LNCaP clone FGC (cell line): ENCODE data around the gene SRGAP2B.
"Not testable (repeated sequence)": the region's sequence is repeated elsewhere in the genome, so short reads cannot be mapped to it uniquely, and the experiment has no call there.

Source experiments
- DNase-seq: peaks from one replicate; pipeline ENCODE4 v3.0.0-alpha.2; 2011; ENCODE audit warnings: low read depth
- H3K4me3 ChIP-seq: 2 replicates; pipeline ENCODE4 v1.5.1; 2011; ENCODE audit warnings: mild to moderate bottlenecking, low read depth, low read length, control low read depth

The SRGAP2B gene

GRCh38 chr1:145094655-145095211 is 395 bp downstream of the SRGAP2B start:
- not testable (repeated sequence) for DNase-seq
- H3K4me3 ChIP-seq, result peak overlapping the region; percentile 43

DNA sequence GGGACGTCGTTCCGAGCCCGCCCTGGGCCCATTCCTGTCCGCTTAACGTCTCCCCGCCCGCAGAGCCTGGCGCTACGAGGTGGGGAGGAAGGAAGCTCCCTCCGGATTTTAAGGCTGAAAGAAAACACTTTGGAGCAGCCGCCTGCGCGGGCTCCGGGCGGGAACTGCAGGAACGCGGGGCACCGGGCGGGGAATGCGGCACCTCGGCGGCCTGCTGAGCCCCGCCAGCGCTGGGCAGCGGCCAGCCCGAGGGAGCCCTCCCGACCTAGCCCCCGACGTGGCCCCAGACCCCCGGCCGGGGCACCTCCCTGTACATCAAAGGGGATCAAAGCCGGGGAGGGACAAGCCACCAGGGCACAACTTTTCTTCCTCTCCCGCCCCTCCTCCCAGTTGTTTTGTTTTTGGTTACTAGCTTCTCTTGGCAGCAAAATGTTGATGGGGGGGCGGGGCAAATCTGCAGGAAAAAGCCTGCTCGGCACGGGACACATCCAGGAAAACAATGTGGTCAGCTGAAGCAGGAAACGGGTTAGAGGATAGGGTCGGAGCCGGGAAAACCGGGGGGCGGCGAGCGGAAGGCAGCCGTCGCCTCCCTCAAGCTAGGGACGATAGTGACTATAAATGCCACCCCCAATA is 1.5 kb downstream of the SRGAP2B start:
- not testable (repeated sequence) for DNase-seq

DNA sequence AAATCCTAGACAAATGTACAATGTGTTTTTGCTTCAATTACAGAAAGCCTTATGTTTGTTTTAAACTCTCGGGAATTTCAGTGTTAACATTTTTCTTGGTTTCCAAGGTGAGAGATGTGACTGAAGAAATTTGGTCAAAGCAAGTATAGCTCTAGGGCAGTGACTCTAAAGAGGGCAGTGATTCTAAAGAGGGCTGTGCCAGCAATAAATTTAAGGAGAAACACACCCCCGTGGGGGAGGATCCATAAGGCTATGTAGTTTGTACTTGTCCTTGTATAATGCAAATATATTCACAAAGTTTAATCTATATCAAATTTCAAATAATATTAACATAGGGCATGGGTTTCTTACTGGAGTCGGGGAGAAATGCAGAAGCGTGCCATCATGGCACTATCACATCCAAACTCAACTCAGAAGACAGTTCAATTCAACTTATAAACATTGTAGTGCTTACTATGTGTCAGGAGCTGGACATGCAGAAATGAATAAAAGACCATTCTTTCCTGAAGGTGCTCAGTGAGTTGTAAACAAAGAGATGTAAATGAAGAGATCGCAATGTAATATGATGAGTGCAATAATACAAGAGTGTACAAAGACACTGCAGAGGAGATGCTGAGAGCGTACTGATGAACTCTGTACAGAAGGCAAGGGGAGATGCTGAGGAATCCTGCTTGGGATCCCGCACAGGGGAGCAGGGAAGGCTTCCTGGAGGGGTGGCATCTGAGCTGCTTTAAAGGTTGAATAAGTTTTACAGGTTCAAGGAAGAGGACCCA is 12.5 kb downstream of the SRGAP2B start:
- DNase-seq, H3K4me3 ChIP-seq: not testable (repeated sequence)

More for the DNA sequence above, 1.5 kb downstream of the SRGAP2B start:
- H3K4me3 ChIP-seq, result peak overlapping the region; percentile 45

GRCh38 chr1:145080193-145080592 is 14.9 kb downstream of the SRGAP2B start:
- H3K4me3 ChIP-seq, DNase-seq: not testable (repeated sequence)

DNA sequence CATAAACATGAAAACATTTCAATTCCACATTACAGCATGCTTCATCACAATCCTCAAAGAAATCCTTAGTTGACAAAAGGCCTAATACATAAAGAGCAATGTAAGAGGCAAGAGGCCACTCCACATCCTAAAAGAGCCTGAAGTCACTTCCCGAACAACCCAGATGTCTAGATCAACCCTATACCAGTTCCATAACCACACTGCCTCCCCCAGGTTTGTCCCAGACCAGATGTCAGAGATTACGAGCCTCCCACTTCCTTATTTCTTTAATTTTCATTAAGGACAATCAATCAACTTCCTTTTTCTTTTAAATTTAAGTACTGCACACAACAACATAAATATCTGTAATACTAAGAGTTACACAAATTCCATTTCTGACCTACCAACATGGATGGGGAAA is 15.4 kb downstream of the SRGAP2B start:
- DNase-seq, H3K4me3 ChIP-seq: not testable (repeated sequence)

DNA sequence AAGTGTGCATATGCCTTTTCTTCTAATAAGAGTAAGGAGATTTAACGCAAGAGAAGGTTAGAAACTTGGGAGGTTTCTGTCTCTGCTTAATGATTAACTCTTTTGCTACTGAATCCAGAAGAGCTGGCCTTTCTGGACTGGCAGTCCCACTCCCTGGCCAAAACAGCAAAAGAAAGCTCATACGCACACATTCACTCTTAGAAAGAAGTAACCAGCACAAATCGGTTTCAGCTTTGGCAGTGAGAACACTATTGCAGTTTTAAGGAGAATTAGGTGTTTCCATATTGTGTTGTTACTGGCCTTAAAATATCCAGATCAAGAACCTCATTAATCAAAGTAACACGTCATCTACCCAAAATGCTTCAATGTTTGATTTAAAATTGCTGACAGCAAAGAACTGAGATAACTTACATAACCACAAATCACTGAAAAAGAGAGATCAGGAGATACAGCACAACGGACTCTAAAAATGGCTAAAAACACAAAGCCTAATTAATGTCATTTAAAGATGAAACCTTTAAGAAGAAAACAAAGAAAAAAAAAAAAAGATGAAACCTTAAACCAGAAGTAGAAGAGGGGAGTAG is 16.2 kb downstream of the SRGAP2B start:
- not testable (repeated sequence) for DNase-seq, H3K4me3 ChIP-seq

DNA sequence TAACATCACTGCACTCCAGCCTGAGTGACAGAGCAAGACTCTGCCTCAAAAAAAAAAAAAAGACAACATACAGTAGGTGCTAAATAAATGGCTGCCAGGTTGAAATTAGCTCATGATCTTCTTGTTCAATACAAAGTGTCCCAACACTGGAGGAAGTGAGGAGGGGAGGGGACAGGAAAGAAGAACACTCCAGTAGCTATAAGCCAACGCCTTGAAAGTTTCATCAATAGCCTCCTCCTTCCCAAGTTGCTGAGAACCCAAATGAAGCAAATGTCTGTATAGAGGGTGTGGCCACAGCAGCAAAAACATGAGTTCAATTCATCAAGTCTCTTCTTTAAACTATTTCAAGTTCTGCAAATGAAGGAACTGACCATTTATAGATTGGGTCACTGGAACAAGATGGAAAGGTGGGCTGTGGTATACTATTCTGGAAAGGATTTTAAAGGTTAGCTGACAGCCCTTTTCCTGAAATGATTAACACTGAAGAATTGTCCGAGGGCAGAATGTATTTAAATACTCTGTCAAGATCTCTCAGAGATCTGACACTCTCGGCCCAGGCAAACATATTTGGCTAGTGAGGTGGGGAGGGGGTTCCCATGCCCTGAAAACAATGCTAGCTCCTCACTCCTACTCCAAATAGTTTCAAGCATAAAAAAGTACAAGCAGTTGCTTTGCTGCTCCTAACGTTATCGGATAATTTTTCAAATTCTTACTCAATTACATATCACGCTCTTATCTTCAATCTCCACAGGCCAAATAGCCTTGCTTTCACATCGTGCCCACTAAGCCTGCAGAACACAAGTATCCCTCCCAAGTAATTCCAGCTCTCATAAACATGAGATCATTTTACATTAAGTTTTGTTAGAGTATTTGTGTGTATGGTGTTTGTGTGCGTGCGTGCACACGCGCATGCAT is 17.0 kb downstream of the SRGAP2B start:
- not testable (repeated sequence) for DNase-seq, H3K4me3 ChIP-seq

DNA sequence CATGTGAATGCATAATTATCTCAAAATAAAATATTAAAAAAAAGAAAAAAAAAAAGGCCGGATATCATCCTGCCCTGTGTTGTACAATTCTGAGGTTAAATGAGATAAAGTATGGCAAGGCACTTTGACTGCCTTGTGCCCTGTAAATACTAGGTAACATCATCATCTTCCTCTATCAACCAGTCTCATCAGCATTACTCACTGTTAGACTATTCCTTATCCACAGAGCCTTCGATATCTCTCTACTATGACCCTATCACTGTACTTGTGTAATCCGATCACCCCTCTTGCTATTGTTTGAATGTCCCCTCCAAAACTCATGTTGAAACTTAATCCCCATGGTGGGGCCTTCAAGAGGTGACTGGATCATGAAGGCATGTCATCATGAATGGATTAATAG is 18.3 kb downstream of the SRGAP2B start:
- H3K4me3 ChIP-seq, DNase-seq: not testable (repeated sequence)

GRCh38 chr1:145074021-145074559 is 21.0 kb downstream of the SRGAP2B start:
- DNase-seq, H3K4me3 ChIP-seq: not testable (repeated sequence)

- H3K4me3 ChIP-seq, DNase-seq: not testable (repeated sequence)
These were observed 23.6 kb downstream of the SRGAP2B start for GRCh38 chr1:145071569-145071968.

GRCh38 chr1:145066486-145066885 is 28.6 kb downstream of the SRGAP2B start:
- not testable (repeated sequence) for H3K4me3 ChIP-seq, DNase-seq

GRCh38 chr1:145065194-145065826 is 29.8 kb downstream of the SRGAP2B start:
- not testable (repeated sequence) for DNase-seq, H3K4me3 ChIP-seq

DNA sequence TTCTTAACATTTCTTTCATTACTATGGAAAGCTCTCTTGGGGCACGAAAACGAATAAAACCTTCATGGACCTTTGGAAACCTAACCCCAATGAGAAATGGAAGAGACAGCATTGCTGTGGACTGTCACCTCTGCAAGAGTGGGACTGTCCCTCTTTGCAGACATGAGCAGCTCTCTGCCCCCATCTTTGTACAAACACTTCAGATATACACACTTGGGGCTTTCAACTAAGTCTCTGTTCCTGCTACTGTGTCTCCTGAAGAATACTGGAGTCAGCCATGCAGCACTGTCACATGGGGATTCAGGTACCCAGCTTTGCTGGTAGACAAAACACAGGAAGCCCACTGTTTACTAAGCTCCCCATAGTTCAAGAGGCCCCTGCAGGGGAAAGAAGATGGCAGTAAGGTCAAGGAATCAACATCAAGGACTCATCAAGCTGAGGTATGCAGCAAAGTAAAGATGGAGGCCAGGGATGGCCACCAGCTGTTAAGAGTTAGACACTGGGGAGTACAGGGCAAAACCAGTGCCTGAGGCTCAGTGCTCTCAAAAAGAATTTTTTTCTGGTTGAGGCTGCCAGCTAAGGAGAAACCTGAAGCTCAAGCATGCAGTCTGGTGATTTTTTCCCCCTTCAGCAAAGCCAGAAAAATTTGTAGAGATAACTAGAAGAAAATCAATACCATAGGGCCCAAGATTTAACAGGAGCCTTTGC is 31.0 kb downstream of the SRGAP2B start:
- H3K4me3 ChIP-seq, DNase-seq: not testable (repeated sequence)

- not testable (repeated sequence) for H3K4me3 ChIP-seq, DNase-seq
These were observed 31.8 kb downstream of the SRGAP2B start for GRCh38 chr1:145063285-145063684.

DNA sequence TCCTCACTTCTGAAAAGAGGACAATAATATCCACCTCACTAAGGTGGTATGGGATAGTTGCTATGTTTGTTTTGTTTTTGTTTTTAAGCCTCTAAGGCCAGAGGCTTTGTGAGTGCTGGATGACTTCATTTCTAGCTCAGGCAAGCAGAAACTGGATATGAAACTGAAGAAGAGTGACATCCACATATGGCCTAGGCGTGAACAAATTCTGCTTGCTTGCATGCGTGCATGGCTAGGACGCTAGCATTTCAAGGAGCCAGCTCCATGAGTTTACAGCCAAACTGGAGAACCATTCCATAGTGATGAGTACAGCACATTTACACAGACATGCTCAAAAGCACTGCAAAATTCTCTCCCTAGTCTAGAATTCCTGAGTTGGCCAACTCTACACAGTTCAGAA is 36.9 kb downstream of the SRGAP2B start:
- not testable (repeated sequence) for H3K4me3 ChIP-seq

GRCh38 chr1:145055217-145055760 is 39.8 kb downstream of the SRGAP2B start:
- not testable (repeated sequence) for H3K4me3 ChIP-seq, DNase-seq

More for the DNA sequence above, 36.9 kb downstream of the SRGAP2B start:
- not testable (repeated sequence) for DNase-seq

- H3K4me3 ChIP-seq, DNase-seq: not testable (repeated sequence)
These were observed 41.7 kb downstream of the SRGAP2B start for GRCh38 chr1:145053428-145053827.
